Putamen (tissue), 1 donor: ENCODE data around the gene ACOXL.
"Not testable (repeated sequence)": the region's sequence is repeated elsewhere in the genome, so short reads cannot be mapped to it uniquely, and the experiment has no call there.

Experiments used
- DNase-seq: peaks from one replicate; pipeline ENCODE4 v3.0.0-alpha.2; 2016; ENCODE audit warnings: low spot score

Gene ACOXL

GRCh38 chr2:110732422-110733413 is at the start of gene ACOXL:
TSS of gene ACOXL (plus strand) at chr2:110732573. CDS start at chr2:110768390, 35,817 bp downstream.
- no peak for DNase-seq

- DNase-seq = no peak
These were observed 49.5 kb upstream of the ACOXL start for GRCh38 chr2:110682872-110683271.

- not testable (repeated sequence) for DNase-seq
These were observed 44.4 kb upstream of the ACOXL start for GRCh38 chr2:110687775-110688484.

DNA sequence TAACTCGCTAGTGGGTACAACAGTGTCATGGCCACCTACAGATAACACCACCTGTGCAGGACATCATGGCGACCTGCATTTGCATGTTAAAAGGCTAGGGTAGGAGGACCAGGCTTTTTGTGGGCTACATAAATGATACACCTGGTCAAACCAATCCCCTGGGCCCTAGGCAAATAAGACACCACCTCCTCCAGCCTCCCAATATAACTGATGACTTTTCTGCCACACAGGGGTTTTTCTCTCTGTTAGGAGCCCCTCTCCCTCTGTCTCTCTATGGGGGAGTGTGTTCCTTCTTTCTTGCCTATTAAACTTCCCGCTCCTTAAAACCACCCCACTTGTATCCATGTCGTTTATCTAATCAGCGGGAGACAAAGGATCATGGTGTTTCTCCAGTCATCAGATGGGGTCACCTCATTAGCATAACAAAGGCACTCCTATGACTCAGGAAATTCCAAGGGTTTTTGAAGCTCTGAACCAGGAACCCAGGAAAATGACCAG is 43.7 kb upstream of the ACOXL start:
- DNase-seq = no peak

- DNase-seq = no peak
These were observed 42.0 kb upstream of the ACOXL start for GRCh38 chr2:110690083-110690965.

DNA sequence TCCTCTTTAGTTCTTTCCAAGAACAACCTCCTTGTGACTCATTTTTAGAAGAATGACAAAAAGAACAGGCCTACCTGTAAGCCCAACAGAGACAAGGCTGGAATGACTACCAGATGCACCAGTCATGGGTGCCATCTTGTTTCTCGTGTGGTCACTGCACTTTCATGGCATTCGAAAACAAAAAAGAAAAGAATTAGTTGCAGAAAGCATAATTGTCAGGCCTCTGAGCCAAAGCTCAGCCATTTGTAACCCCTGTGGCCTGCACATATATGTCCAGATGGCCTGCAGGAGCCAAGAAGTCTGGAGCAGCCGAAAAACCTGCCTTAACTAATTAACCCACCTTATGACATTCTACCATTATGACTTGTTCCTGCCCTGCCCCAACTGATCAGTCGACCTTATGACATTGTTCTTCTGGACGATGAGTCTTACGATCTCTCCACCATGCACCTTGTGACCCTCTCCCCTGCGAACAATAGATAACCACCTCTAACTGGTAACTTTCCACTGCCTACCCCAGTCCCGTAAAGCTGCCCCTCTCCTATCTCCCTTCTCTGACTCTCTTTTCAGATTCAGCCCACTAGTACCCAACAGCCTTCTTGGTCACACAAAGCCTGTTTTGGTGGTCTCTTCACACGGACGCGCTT is 40.6 kb upstream of the ACOXL start:
- DNase-seq = no peak

- DNase-seq = not testable (repeated sequence)
These were observed 37.1 kb upstream of the ACOXL start for GRCh38 chr2:110695146-110695898.

- DNase-seq = not testable (repeated sequence)
These were observed 34.1 kb upstream of the ACOXL start for GRCh38 chr2:110698253-110698652.

GRCh38 chr2:110702514-110703380 is 29.6 kb upstream of the ACOXL start:
- no peak for DNase-seq

DNA sequence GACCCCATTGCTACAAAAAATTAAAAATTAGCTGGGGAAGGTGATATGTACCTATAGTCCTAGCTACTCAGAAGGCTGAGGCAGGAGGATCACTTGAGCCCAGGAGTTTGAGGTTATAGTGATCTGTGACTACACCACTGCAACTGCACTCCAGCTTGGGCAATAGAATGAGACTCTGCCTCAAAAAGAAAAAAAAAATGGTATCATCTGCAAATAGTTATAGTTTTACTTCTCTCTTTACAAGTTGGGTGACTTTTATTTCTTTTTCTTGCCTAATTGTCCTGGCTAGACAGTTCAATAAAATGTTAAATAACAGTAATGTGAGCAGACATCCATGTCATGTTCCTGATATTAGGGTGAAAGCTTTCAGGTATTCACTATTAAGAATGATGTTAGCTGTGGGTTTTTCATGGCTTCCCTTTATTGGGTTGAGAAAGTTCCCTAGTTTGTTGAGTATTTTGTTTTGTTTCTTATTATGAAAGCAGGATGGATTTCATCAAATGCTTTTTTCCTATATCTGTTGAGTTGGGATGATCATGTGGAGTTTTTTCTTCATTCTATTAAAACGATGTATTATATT is 24.9 kb upstream of the ACOXL start:
- DNase-seq = no peak

GRCh38 chr2:110708455-110708854 is 23.9 kb upstream of the ACOXL start:
- DNase-seq = no peak

- DNase-seq = no peak
These were observed 19.6 kb upstream of the ACOXL start for GRCh38 chr2:110712737-110713136.

DNA sequence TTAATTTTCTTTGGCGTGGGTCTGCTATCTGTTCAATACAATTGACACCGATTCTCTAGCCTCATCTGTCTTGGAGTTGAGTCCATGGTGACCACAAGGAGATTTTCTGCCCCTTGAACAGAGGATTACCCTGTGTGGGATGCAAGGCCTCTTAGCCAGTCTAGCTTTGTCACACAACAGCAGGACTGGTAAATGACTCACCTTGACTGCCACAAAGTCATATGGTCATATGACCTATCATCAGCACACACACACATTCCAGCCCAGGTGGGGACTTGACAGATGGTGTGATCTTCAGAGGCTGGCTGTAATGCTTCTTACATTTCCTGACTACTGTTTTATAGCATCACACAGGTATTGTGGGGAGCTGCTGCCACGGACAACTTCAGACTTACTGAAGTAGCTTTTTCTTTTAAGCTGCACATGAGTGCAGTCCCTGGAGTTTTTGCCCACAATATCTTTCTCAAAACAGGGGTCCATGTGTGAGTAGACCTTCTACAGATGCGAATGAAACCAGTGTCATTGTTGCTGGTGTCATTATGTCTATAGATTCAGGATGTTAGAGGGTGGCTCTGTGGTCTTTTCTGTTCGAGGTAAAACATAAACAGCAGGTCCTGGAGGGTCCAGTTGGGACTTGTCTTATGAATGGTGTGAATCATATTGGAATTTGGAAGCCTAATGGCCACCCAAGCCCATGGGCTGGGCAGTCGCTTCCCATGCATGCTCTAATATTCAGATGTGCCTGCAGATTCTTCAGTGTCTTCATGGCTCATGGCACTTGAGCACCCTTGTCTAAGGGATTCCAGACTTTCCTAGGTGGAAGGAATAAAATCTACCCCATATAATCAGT is 18.6 kb upstream of the ACOXL start:
- DNase-seq = no peak

- no peak for DNase-seq
These were observed 17.7 kb upstream of the ACOXL start for GRCh38 chr2:110714452-110715224.

- peak; percentile 52 for DNase-seq
These were observed 15.3 kb upstream of the ACOXL start for GRCh38 chr2:110716959-110717645.

DNA sequence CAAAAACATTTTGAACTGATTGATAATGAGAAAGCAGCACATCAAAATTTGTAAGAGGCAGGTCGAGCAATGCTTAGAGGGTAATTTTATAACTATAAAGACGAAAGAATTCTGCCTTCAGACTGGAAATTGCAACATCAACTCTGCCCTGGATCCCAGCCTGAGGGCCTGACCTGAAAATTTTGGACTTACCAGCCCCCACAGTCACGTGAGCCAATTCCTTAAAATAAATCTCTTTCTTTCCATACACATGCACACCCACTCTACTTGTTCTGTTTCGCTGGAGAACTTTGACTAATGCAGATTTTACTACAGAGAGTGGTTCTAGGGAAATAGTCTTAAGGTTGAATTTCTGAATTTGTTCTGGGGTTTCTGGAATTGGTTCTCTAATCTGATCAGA is 14.6 kb upstream of the ACOXL start:
- peak; percentile 61 for DNase-seq

DNA sequence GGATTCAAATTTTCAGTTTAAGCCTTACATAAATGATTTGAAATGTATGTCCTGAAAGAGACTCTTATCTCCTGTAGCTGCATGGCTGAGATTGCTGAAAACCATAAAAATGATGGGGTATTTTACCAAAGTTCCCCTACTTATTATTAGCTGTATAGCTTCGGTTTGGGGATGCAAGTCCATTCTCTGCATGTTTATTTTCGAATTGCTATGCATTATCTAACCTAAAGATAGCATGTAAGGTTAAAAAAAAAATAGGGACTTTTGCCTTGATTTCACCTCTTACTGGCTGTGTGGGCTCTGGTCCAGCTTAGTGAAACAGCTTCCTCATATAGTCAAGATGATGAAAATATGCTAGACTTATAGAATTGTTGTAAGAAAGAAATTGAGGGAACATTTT is 14.0 kb upstream of the ACOXL start:
- no peak for DNase-seq
